ENCODE data around the gene ZC3H10. TPM values are rescaled to one million over a fixed set of nuclear protein-coding genes. Genes with fewer than 3 reads are reported as not detected.
A peak's percentile ranks its signal among the peaks of the same experiment; 100 is the strongest.

Gene ZC3H10
- total and polyA plus RNA-seq, 2 of the 13 experiments (the other 11 are each of a cell fraction or from before 2014, with no cell fraction given): 0.70 to 2.3 TPM

DNA sequence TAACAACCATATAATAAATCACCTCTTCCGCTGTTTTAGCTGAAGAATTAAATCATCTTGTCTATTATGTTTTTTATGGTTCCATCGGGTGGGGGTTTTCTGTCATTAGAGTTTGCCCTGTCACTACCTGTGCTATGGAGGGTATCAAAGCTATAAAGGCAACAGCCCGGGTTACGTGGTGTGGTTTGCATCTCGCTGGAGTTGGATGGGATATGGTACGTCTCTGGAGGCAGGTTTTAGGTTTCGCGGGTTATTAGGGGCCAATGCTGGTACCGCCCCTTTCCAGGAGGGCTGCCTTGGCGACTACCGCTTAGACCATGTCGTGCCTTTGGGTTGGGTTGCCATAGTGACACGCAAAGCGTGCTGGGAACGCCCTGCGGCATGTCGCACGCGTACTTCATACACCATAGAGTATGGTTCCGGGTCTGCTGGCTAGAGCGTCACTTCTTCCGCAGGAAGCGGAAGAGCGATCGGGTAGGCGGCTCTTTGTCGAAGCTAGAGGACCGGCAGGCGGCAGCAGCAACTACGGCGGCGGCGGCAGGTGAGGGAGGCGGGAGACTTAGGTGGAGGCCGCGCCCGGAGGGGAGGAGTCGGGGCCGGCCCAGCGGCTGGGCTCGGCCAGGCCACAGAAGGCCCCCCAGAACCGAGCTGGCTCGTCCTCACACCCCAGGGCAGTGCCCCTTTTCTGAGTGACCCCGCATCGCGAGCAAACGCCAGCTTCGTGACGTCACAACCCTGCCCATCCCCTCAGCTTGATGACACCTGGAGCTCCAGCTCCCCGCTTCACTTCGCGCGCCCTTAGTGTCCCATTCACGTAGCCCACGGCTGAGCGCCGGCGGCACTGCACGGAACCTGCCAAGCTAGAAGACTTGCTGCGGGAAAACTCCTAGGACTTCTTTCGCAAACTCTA lies at the start of gene ZC3H10 (continued):
- TF ChIP-seq, protein P1, sequence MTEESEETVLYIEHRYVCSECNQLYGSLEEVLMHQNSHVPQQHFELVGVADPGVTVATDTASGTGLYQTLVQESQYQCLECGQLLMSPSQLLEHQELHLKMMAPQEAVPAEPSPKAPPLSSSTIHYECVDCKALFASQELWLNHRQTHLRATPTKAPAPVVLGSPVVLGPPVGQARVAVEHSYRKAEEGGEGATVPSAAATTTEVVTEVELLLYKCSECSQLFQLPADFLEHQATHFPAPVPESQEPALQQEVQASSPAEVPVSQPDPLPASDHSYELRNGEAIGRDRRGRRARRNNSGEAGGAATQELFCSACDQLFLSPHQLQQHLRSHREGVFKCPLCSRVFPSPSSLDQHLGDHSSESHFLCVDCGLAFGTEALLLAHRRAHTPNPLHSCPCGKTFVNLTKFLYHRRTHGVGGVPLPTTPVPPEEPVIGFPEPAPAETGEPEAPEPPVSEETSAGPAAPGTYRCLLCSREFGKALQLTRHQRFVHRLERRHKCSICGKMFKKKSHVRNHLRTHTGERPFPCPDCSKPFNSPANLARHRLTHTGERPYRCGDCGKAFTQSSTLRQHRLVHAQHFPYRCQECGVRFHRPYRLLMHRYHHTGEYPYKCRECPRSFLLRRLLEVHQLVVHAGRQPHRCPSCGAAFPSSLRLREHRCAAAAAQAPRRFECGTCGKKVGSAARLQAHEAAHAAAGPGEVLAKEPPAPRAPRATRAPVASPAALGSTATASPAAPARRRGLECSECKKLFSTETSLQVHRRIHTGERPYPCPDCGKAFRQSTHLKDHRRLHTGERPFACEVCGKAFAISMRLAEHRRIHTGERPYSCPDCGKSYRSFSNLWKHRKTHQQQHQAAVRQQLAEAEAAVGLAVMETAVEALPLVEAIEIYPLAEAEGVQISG (CRISPR knock-in tag; IDR thresholded peaks at IDR 0.05): peak; percentile 100
- TF ChIP-seq SMARCE1 (IDR thresholded peaks at IDR 0.05; ENCODE audit: borderline replicate concordance) (no peak), PRPF4 (IDR thresholded peaks at IDR 0.05; ENCODE audit: low read depth, low read length, poor library complexity, severe bottlenecking) (no peak), ZNF136 (CRISPR knock-in tag; IDR thresholded peaks at IDR 0.05; ENCODE audit: low read depth) (no peak), ATF7-NPFF (CRISPR knock-in tag; IDR thresholded peaks at IDR 0.05; ENCODE audit: low read depth) (peak; percentile 93), DBP (CRISPR knock-in tag; IDR thresholded peaks at IDR 0.05; ENCODE audit: not compliant biosample characterization) (no peak), ZFP36 (IDR thresholded peaks at IDR 0.05; ENCODE audit: borderline replicate concordance, low read depth, low read length, partially characterized antibody) (no peak), ZNF484 (CRISPR knock-in tag; IDR thresholded peaks at IDR 0.05; ENCODE audit: borderline replicate concordance, low read depth) (no peak), THAP11 (CRISPR knock-in tag; IDR thresholded peaks at IDR 0.05) (peak; percentile 97), FLYWCH1 (CRISPR knock-in tag; IDR thresholded peaks at IDR 0.05) (no peak), PTBP1 (IDR thresholded peaks at IDR 0.05; ENCODE audit: low read depth, low read length, poor library complexity, severe bottlenecking) (no peak), ZNF773 (CRISPR knock-in tag; IDR thresholded peaks at IDR 0.05; ENCODE audit: borderline replicate concordance) (no peak), ZFP1 (CRISPR knock-in tag; IDR thresholded peaks at IDR 0.05) (peak; percentile 77), RAD21 (CRISPR knock-in tag; IDR thresholded peaks at IDR 0.05) (peak; percentile 58), TBP (CRISPR knock-in tag; IDR thresholded peaks at IDR 0.05) (no peak), ZSCAN30 (CRISPR knock-in tag; IDR thresholded peaks at IDR 0.05) (no peak), ARNT (IDR thresholded peaks at IDR 0.05) (no peak), ISL2 (CRISPR knock-in tag; IDR thresholded peaks at IDR 0.05) (peak; percentile 66; the same call in 1 of the 2 replicates), CENPX (CRISPR knock-in tag; IDR thresholded peaks at IDR 0.05) (no peak), AHR (CRISPR knock-in tag; IDR thresholded peaks at IDR 0.05) (peak; percentile 81; the same call in 1 of the 2 replicates), ZNF430 (CRISPR knock-in tag; IDR thresholded peaks at IDR 0.05) (peak; percentile 92), ZNF678 (CRISPR knock-in tag; IDR thresholded peaks at IDR 0.05) (no peak), TBL1XR1 (IDR thresholded peaks at IDR 0.05; ENCODE audit: borderline replicate concordance, low read length, partially characterized antibody) (no peak), RBFOX2 (IDR thresholded peaks at IDR 0.05; ENCODE audit: low read depth, low read length) (peak; percentile 95)
- TF ChIP-seq, protein P2, sequence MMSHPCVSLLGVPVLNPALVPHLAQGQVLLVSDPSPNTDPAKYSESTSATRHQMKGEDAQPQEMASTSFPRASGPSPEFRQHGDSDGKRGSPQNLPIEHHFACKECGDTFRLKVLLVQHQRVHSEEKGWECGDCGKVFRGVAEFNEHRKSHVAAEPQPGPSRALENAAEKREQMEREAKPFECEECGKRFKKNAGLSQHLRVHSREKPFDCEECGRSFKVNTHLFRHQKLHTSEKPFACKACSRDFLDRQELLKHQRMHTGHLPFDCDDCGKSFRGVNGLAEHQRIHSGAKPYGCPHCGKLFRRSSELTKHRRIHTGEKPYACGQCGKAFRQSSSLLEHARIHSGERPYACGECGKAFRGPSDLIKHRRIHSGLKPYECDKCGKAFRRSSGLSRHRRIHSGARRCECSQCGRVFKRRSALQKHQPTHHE (CRISPR knock-in tag; IDR thresholded peaks at IDR 0.05; ENCODE audit: borderline replicate concordance): peak; percentile 70; the same call in 1 of the 2 replicates

Measured in HepG2 (cell line).